GM08714 (cell line): ENCODE measurements around the gene CLCN5.

Experiments
- H3K4me3 ChIP-seq: fragments of 200-500 bp; sonication (Bioruptor generic); 2 replicates; pipeline ENCODE4 v1.5.1; 2014; ENCODE audit warnings: mild to moderate bottlenecking, low read length, inconsistent platforms
- ZNF274 ChIP-seq: IDR thresholded peaks from 2 replicates; pipeline ENCODE4 v1.6.1; 2012; ENCODE audit warnings: mild to moderate bottlenecking, low read depth, low read length

CLCN5 gene

GRCh38 chrX:49958727-49959485 lies 36.5 kb downstream of the CLCN5 start:
- H3K4me3 ChIP-seq: no peak overlapping the region
- TF ChIP-seq ZNF274: no peak

GRCh38 chrX:49959602-49960001 lies 37.2 kb downstream of the CLCN5 start:
- TF ChIP-seq ZNF274: no peak
- no peak overlapping the region for H3K4me3 ChIP-seq

GRCh38 chrX:49960061-49960460 lies 37.7 kb downstream of the CLCN5 start:
- no peak for TF ChIP-seq ZNF274
- no peak overlapping the region for H3K4me3 ChIP-seq

GRCh38 chrX:49970674-49971073 lies 48.3 kb downstream of the CLCN5 start:
- H3K4me3 ChIP-seq: no peak overlapping the region
- no peak for TF ChIP-seq ZNF274

- TF ChIP-seq ZNF274: no peak
- H3K4me3 ChIP-seq: no peak overlapping the region
Observed at GRCh38 chrX:49972328-49972860, 50.0 kb downstream of the CLCN5 start.

- H3K4me3 ChIP-seq: no peak overlapping the region
- TF ChIP-seq ZNF274: no peak
Observed at GRCh38 chrX:49976682-49977197, 54.3 kb downstream of the CLCN5 start.

- TF ChIP-seq ZNF274: no peak
Observed at GRCh38 chrX:49977319-49978090, 55.1 kb downstream of the CLCN5 start.

GRCh38 chrX:49978176-49978575 lies 55.8 kb downstream of the CLCN5 start:
- no peak overlapping the region for H3K4me3 ChIP-seq
- TF ChIP-seq ZNF274: no peak

More at GRCh38 chrX:49977319-49978090, 55.1 kb downstream of the CLCN5 start:
- H3K4me3 ChIP-seq: no peak overlapping the region

- TF ChIP-seq ZNF274: no peak
- no peak overlapping the region for H3K4me3 ChIP-seq
Observed at GRCh38 chrX:49986058-49986457, 63.7 kb downstream of the CLCN5 start.

GRCh38 chrX:49987651-49988050 lies 65.3 kb downstream of the CLCN5 start:
- no peak for TF ChIP-seq ZNF274
- no peak overlapping the region for H3K4me3 ChIP-seq

- no peak for TF ChIP-seq ZNF274
- H3K4me3 ChIP-seq: no peak overlapping the region
Observed at GRCh38 chrX:49988143-49988542, 65.7 kb downstream of the CLCN5 start.

GRCh38 chrX:49991758-49992157 lies 69.4 kb downstream of the CLCN5 start:
- no peak for TF ChIP-seq ZNF274
- no peak overlapping the region for H3K4me3 ChIP-seq

- no peak for TF ChIP-seq ZNF274
- no peak overlapping the region for H3K4me3 ChIP-seq
Observed at GRCh38 chrX:49992853-49993252, 70.5 kb downstream of the CLCN5 start.

GRCh38 chrX:49993661-49994060 lies 71.3 kb downstream of the CLCN5 start:
- no peak for TF ChIP-seq ZNF274
- no peak overlapping the region for H3K4me3 ChIP-seq
